ENCODE results near the gene ADGRF4.

Gene ADGRF4

DNA sequence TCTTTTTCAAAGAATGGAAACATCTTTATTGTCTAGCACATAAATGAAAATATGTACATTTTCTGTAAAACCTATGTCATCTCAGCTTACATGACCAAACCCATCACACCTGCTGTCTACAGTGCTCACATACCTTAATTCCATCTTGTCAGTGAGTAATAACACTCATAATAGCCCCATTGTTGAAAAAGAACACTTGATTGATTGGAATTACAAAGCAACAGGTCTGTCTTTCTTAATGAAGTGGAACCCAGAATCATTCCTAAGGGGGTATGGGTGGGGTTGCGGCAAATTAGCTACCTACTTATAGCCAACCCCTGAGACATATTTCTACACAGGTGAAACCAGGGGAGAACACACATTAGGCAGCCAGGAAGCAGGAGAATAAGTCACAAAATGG lies 20.2 kb downstream of the ADGRF4 start:
- DNase-seq (ENCODE audit: insufficient read length) (no peak), FAIRE-seq (no peak)
- TF ChIP-seq POLR2A (IDR thresholded peaks at IDR 0.05; ENCODE audit: low read depth, low read length) = no peak
- TF ChIP-seq TAF1 (IDR thresholded peaks at IDR 0.05; ENCODE audit: borderline replicate concordance, low read depth, low read length) = no peak
- TF ChIP-seq POLR2AphosphoS5 (IDR thresholded peaks at IDR 0.05; ENCODE audit: low read depth, low read length) = no peak

DNA sequence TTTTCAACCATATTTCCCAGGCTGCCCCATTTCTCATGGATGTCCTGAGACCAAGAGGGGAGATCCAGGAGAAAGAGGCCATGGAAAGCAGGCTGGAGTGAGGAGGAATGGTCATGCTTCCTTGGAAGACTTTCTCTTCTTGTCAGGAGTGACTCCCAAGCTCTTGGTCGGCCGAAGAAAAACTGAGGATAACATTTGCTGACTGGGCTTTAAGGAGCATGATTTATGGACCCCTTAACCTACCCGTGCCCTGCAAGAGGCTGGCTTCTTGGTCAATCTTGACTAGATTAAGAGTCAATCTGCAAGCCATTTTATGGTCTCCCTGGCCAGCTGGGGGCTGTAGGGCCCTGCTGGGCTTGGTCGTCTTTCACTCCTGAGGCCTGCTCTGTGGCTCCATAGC lies 22.8 kb downstream of the ADGRF4 start:
- no peak for FAIRE-seq
- TF ChIP-seq TAF1 (IDR thresholded peaks at IDR 0.05; ENCODE audit: borderline replicate concordance, low read depth, low read length) (no peak), POLR2AphosphoS5 (IDR thresholded peaks at IDR 0.05; ENCODE audit: low read depth, low read length) (no peak), POLR2A (IDR thresholded peaks at IDR 0.05; ENCODE audit: low read depth, low read length) (no peak)
- no peak for DNase-seq (ENCODE audit: insufficient read length)

DNA sequence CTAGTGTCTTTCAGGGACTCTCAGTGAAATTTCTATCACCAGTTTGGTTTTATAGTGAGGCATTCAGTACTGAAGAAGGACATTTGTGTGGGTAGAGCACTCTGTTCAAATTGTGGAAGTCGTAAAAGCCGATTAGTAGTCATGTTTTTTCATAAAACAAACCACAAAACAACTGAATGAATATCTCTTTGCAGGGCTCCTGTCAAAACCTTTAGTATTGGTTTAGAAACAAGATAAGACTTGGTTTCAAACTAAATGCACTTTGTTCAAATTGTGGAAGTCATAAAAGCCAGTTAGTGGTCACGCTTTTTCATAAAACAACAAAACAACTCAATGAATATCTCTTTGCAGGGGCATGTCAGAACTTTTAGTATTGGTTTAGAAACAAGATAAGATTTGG lies 23.8 kb downstream of the ADGRF4 start:
- DNase-seq (ENCODE audit: insufficient read length) (no peak), FAIRE-seq (no peak)
- TF ChIP-seq POLR2AphosphoS5 (IDR thresholded peaks at IDR 0.05; ENCODE audit: low read depth, low read length) (no peak), POLR2A (IDR thresholded peaks at IDR 0.05; ENCODE audit: low read depth, low read length) (no peak)

DNA sequence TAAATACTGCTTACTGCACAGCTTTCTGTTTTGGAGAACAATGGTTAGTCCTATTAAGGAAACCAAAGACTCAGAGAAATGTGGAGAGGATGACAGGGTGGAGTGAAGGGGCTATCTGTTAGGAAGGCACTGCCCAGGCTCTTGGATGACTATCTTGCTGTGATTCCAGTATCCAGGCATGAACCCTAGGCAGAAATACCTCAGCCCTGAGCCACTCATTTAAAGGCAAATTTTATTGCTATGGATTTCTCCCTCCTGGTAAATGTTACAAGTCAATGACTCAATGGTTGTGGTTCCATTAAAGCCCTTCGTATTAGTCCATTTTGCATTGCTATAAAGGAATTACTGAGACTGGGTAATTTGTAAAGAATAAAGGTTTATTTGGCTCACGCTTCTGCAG lies 25.9 kb downstream of the ADGRF4 start:
- TF ChIP-seq POLR2AphosphoS5 (IDR thresholded peaks at IDR 0.05; ENCODE audit: low read depth, low read length) (no peak), TAF1 (IDR thresholded peaks at IDR 0.05; ENCODE audit: borderline replicate concordance, low read depth, low read length) (no peak), POLR2A (IDR thresholded peaks at IDR 0.05; ENCODE audit: low read depth, low read length) (no peak)
- FAIRE-seq (no peak), DNase-seq (ENCODE audit: insufficient read length) (no peak)

DNA sequence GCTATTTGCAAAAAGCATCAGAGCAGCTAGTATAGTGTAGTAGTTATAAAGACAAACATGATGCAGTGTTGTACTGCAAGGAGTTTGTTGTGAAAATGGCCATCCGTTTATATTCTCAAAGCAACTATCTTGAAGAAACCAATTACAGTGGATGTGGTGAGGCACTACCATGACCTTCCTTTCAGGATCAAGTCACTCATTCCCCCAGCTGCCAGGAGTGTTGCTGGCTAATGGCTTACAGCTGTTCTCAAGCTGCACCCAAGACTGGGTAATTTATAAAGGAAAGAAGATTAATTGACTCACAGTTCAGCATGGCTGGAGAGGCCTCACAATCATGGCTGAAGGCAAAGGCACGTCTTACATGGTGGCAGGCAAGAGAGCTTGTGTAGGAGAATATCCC lies 29.0 kb downstream of the ADGRF4 start:
- DNase-seq (ENCODE audit: insufficient read length) = no peak
- FAIRE-seq = no peak
- TF ChIP-seq POLR2AphosphoS5 (IDR thresholded peaks at IDR 0.05; ENCODE audit: low read depth, low read length) = no peak
- TF ChIP-seq POLR2A (IDR thresholded peaks at IDR 0.05; ENCODE audit: low read depth, low read length) = no peak
- TF ChIP-seq TAF1 (IDR thresholded peaks at IDR 0.05; ENCODE audit: borderline replicate concordance, low read depth, low read length) = no peak

- no peak for TF ChIP-seq POLR2A (IDR thresholded peaks at IDR 0.05; ENCODE audit: low read depth, low read length)
- TF ChIP-seq POLR2AphosphoS5 (IDR thresholded peaks at IDR 0.05; ENCODE audit: low read depth, low read length) = no peak
- TF ChIP-seq TAF1 (IDR thresholded peaks at IDR 0.05; ENCODE audit: borderline replicate concordance, low read depth, low read length) = no peak
- DNase-seq (ENCODE audit: insufficient read length) (no peak), FAIRE-seq (no peak)
These were observed 30.6 kb downstream of the ADGRF4 start for GRCh38 chr6:47729019-47729418.

DNA sequence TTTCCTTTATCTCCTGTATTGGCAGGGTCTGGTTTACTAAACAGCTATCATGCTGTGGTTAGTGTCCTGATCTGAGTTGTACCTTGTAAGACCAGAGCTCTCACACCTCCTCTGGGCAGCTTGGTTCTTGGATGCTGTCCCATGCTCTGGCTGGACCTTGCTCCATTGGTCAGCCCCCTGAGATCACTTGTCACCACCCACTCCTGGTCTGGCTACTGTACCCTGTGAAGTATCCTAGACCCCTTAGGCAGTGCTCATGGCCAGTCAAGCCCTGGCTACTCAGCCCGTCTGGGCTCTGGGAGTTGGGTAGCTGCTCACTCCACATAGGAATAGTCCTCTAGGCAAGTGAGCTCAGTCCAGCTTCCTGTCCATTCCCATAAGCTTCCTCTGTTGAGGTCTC lies 31.1 kb downstream of the ADGRF4 start:
- TF ChIP-seq TAF1 (IDR thresholded peaks at IDR 0.05; ENCODE audit: borderline replicate concordance, low read depth, low read length) (no peak), POLR2A (IDR thresholded peaks at IDR 0.05; ENCODE audit: low read depth, low read length) (no peak), POLR2AphosphoS5 (IDR thresholded peaks at IDR 0.05; ENCODE audit: low read depth, low read length) (no peak)
- no peak for FAIRE-seq

GRCh38 chr6:47733879-47734558 lies 35.6 kb downstream of the ADGRF4 start:
- DNase-seq (ENCODE audit: insufficient read length) = no peak
- TF ChIP-seq POLR2AphosphoS5 (IDR thresholded peaks at IDR 0.05; ENCODE audit: low read depth, low read length) (no peak), POLR2A (IDR thresholded peaks at IDR 0.05; ENCODE audit: low read depth, low read length) (no peak), TAF1 (IDR thresholded peaks at IDR 0.05; ENCODE audit: borderline replicate concordance, low read depth, low read length) (no peak)
- FAIRE-seq = peak; percentile 38

More for the DNA sequence above, 31.1 kb downstream of the ADGRF4 start:
- no peak for DNase-seq (ENCODE audit: insufficient read length)

- no peak for TF ChIP-seq POLR2AphosphoS5 (IDR thresholded peaks at IDR 0.05; ENCODE audit: low read depth, low read length)
- no peak for TF ChIP-seq TAF1 (IDR thresholded peaks at IDR 0.05; ENCODE audit: borderline replicate concordance, low read depth, low read length)
- TF ChIP-seq POLR2A (IDR thresholded peaks at IDR 0.05; ENCODE audit: low read depth, low read length) = no peak
- FAIRE-seq (no peak), DNase-seq (ENCODE audit: insufficient read length) (no peak)
These were observed 36.6 kb downstream of the ADGRF4 start for GRCh38 chr6:47734831-47735481.

DNA sequence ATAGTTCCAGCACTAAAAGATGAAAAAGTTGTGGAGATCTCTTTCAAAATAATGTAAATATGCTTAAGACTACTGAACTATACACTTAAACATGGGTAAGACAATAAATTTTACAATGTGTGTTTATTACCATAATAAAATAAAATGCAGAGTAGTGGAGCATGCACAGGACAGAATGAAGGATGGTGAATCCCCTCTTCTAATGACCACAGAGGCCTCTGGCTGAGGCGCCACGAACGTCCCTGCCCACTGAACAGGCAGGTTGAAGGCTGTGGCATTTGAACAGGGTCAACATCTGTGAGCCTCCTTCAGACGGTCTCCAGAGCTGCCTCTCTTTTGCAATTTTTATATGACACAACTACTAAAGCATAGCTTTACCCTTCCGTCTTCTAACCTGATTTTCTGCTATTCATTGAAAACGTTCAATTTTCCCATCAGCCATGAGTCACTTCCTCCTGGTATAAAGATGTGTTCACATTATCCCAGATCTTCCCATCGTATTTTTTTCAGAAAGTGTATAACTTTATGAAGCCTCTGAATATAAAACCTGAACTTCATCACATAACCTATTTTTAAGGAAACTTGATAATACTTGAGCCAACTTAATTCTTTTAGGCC lies 37.8 kb downstream of the ADGRF4 start:
- TF ChIP-seq POLR2A (IDR thresholded peaks at IDR 0.05; ENCODE audit: low read depth, low read length) (no peak), TAF1 (IDR thresholded peaks at IDR 0.05; ENCODE audit: borderline replicate concordance, low read depth, low read length) (no peak), POLR2AphosphoS5 (IDR thresholded peaks at IDR 0.05; ENCODE audit: low read depth, low read length) (no peak)
- FAIRE-seq (no peak), DNase-seq (ENCODE audit: insufficient read length) (no peak)

GRCh38 chr6:47737406-47737805 lies 39.0 kb downstream of the ADGRF4 start:
- DNase-seq (ENCODE audit: insufficient read length) (no peak), FAIRE-seq (no peak)
- TF ChIP-seq POLR2AphosphoS5 (IDR thresholded peaks at IDR 0.05; ENCODE audit: low read depth, low read length) = no peak

DNA sequence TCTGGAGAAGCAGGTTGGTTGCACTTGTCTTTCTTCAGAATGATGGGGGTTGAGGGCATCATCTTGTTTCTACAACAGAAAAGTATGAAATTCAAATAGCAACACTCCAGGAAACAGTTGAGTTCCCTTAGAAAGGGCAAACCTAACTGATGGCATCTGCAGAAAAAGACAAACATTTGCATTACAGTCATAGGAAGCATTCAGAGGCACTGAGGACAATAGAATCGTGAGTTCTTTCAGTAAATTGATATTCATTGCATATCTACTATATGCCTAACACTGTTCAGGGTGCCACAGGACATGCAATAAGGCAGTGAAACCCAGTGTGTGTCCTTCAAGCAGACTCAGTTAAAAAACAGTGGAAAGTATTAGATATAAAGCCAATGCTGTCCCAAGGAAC lies 42.3 kb downstream of the ADGRF4 start:
- peak; percentile 63 for FAIRE-seq
- no peak for DNase-seq (ENCODE audit: insufficient read length)
- TF ChIP-seq POLR2AphosphoS5 (IDR thresholded peaks at IDR 0.05; ENCODE audit: low read depth, low read length) (no peak), POLR2A (IDR thresholded peaks at IDR 0.05; ENCODE audit: low read depth, low read length) (no peak), TAF1 (IDR thresholded peaks at IDR 0.05; ENCODE audit: borderline replicate concordance, low read depth, low read length) (no peak)

Measured in GM12892 (cell line).